Endothelial cell of umbilical vein (primary cell): ENCODE data around the gene LKAAEAR1. TPM values are rescaled to one million over a fixed set of nuclear protein-coding genes. Genes with fewer than 3 reads are reported as not detected.
"Not testable (repeated sequence)": the region's sequence is repeated elsewhere in the genome, so short reads cannot be mapped to it uniquely, and the experiment has no call there.

Source experiments
- BruUV-seq: library from RNA; stranded (reverse); fragments of 400-500 nt; replicated peaks from 2 replicates; lab custom pipeline; 2021; lab: Mats Ljungman, UMichigan
- CTCF ChIA-PET: fragments of 300-600, 350-600 bp; sonication (Branson Sonifier 250); formaldehyde crosslinking; loops from one replicate; lab custom pipeline; 2021; ENCODE audit warnings: antibody characterized with exemption, inconsistent platforms; lab: Charles Lee
- POLR2A ChIA-PET: fragments of 300-600, 350-600 bp; sonication (Branson Sonifier 250); formaldehyde crosslinking; loops from one replicate; lab custom pipeline; 2021; ENCODE audit warnings: antibody characterized with exemption, inconsistent platforms; lab: Charles Lee
- DNase-seq: peaks from one replicate; pipeline ENCODE4 v3.0.0-alpha.2; 2011; ENCODE audit warnings: low read depth, low spot score
- FAIRE-seq: peaks from 2 replicates; lab custom pipeline; 2011; peaks lifted over from hg19 to GRCh38; lab: Jason Lieb, UNC
- H2AFZ ChIP-seq: 2 replicates; pipeline ENCODE4 v1.6.0; 2012; ENCODE audit warnings: low read depth, low read length, control low read depth, inconsistent platforms
- H3K27ac ChIP-seq: 2 replicates; pipeline ENCODE4 v1.5.1; 2011; ENCODE audit warnings: low read depth, mild to moderate bottlenecking, control low read depth, low read length, moderate library complexity; ENCODE audit not compliant: insufficient read depth
- H3K27me3 ChIP-seq, 2 experiments: 2 replicates each; pipeline versions ENCODE4 v1.6.0 to v1.6.1; 2011; ENCODE audit warnings: low read length in 2 of 2, mixed read lengths in 1 of 2; ENCODE audit not compliant: control insufficient read depth in 2 of 2, insufficient read depth in 2 of 2
- H3K36me3 ChIP-seq, 2 experiments: 2 replicates in 1 of 2; 3 replicates in 1 of 2; pipeline ENCODE4 v1.5.1; 2011; ENCODE audit warnings: low read length in 2 of 2, mild to moderate bottlenecking in 1 of 2, moderate library complexity in 1 of 2; ENCODE audit not compliant: control insufficient read depth in 2 of 2, insufficient read depth in 2 of 2; ENCODE audit errors: extremely low read depth in 1 of 2
- H3K4me1 ChIP-seq: 3 replicates; pipeline ENCODE4 v1.5.1; 2011; ENCODE audit warnings: mild to moderate bottlenecking, low read length; ENCODE audit not compliant: control insufficient read depth, insufficient read depth; ENCODE audit errors: extremely low read depth
- H3K4me2 ChIP-seq: 2 replicates; pipeline ENCODE4 v1.6.1; 2011; ENCODE audit warnings: low read length, control low read depth, mixed read lengths; ENCODE audit not compliant: insufficient read depth
- H3K4me3 ChIP-seq, 3 experiments: fragments of 200-600 bp in 1 of 3; sonication (generic), shearing (Covaris generic) in 1 of 3; replicated peaks in 1 of 3; 2 replicates each; pipeline ENCODE4 v1.5.1; 2011 to 2016; ENCODE audit warnings: control low read depth in 3 of 3, low read length in 3 of 3, mild to moderate bottlenecking in 2 of 3, inconsistent platforms in 1 of 3, low read depth in 1 of 3, moderate library complexity in 1 of 3; ENCODE audit not compliant: insufficient read depth in 1 of 3
- H3K79me2 ChIP-seq: 2 replicates; pipeline ENCODE4 v1.6.0; 2012; ENCODE audit warnings: low read length, inconsistent platforms; ENCODE audit not compliant: control insufficient read depth, insufficient read depth
- H3K9ac ChIP-seq: replicated peaks from 2 replicates; pipeline ENCODE3; 2011; ENCODE audit warnings: low read length, control low read depth; ENCODE audit not compliant: insufficient read depth; ENCODE audit errors: extremely low read depth
- H3K9me1 ChIP-seq: replicated peaks from 3 replicates; pipeline ENCODE4 v1.6.0; 2011; ENCODE audit warnings: mild to moderate bottlenecking, low read length; ENCODE audit not compliant: control insufficient read depth, insufficient read depth; ENCODE audit errors: extremely low read depth
- H3K9me3 ChIP-seq: replicated peaks from 2 replicates; pipeline ENCODE4 v1.5.1; 2012; ENCODE audit warnings: low read length, inconsistent platforms; ENCODE audit not compliant: control insufficient read depth, insufficient read depth
- H4K20me1 ChIP-seq: replicated peaks from 2 replicates; pipeline ENCODE3; 2011; ENCODE audit warnings: mild to moderate bottlenecking, low read length; ENCODE audit not compliant: control insufficient read depth, insufficient read depth; ENCODE audit errors: extremely low read depth
- FOS ChIP-seq: IDR thresholded peaks from 2 replicates; pipeline ENCODE4 v1.6.1; 2011; ENCODE audit warnings: mild to moderate bottlenecking, low read length, moderate library complexity, borderline replicate concordance; ENCODE audit not compliant: insufficient read depth
- GATA2 ChIP-seq: IDR thresholded peaks from 2 replicates; pipeline ENCODE4 v1.7.0; 2011; ENCODE audit warnings: low read depth, mild to moderate bottlenecking, moderate library complexity, mixed read lengths, low read length; ENCODE audit not compliant: insufficient read length, insufficient read depth
- JUN ChIP-seq: IDR thresholded peaks from 2 replicates; pipeline ENCODE4 v1.6.1; 2011; ENCODE audit warnings: borderline replicate concordance, low read depth; ENCODE audit not compliant: insufficient read length, insufficient read depth
- MAX ChIP-seq: IDR thresholded peaks from 2 replicates; pipeline ENCODE4 v1.6.1; 2011; ENCODE audit not compliant: insufficient read depth, insufficient read length
- MYC ChIP-seq: IDR thresholded peaks from one replicate; pipeline ENCODE4 v1.6.1; 2011; ENCODE audit warnings: mild to moderate bottlenecking, low read depth, low read length
- POLR2A ChIP-seq: IDR thresholded peaks from 2 replicates; pipeline ENCODE4 v1.6.1; 2012; ENCODE audit warnings: low read depth, mild to moderate bottlenecking, control low read depth, low read length
- POLR2AphosphoS5 ChIP-seq: IDR thresholded peaks from 2 replicates; pipeline ENCODE4 v1.6.1; 2012; ENCODE audit warnings: low read depth, mild to moderate bottlenecking, control low read depth, low read length, moderate library complexity; ENCODE audit not compliant: insufficient read depth
- dilution Hi-C: fragments of 300-500 bp; cut with MboI; formaldehyde crosslinking; loops from one replicate; pipeline ENCODE4 v1.15.0; 2019; ENCODE audit warnings: low sequenced_read_pairs; ENCODE audit not compliant: extremely low pct_ligation_motif_present
- intact Hi-C: fragments of 100-400 bp; cut with micrococcal nuclease; formaldehyde crosslinking; loops from one replicate; pipeline ENCODE4 v1.10.0; 2022
- polyA plus RNA-seq, 4 experiments: library from polyadenylated mRNA; depleted of rRNA in 3 of 4; stranded (reverse) in 3 of 4; unstranded in 1 of 4; fragments of >200 nt; gene quantifications; 2 replicates each; pipeline versions ENCODE4 v1.2.1 to v1.2.3, GENCODE V29; 2011 to 2012; ENCODE audit warnings: missing spikeins in 1 of 4
- total RNA-seq: library from RNA; stranded (reverse); gene quantifications from 2 replicates; pipeline ENCODE4 v1.2.3, GENCODE V29; 2021
- TF ChIP-seq, protein P1 (sequence below), 2 donors: IDR thresholded peaks; 1 replicate in 1 of 2; 2 replicates in 1 of 2; pipeline ENCODE4 v1.5.1; 2011; ENCODE audit warnings: low read length in 2 of 2, mild to moderate bottlenecking in 2 of 2, moderate library complexity in 2 of 2, control low read depth in 1 of 2, inconsistent platforms in 1 of 2, low read depth in 1 of 2; ENCODE audit not compliant: insufficient read depth in 1 of 2; ENCODE audit errors: extremely low read depth in 1 of 2

Gene LKAAEAR1
- total and polyA plus RNA-seq, 2 donors (not counting 3 experiments of a cell fraction or from before 2014, with no cell fraction given) = 0.29 TPM; not detected in 1

- H3K9ac ChIP-seq, FAIRE-seq, H2AFZ ChIP-seq, H4K20me1 ChIP-seq, H3K27ac ChIP-seq, DNase-seq, H3K4me1 ChIP-seq, H3K36me3 ChIP-seq, H3K9me3 ChIP-seq, H3K4me2 ChIP-seq, H3K79me2 ChIP-seq, POLR2A ChIA-PET, H3K9me1 ChIP-seq, H3K4me3 ChIP-seq, BruUV-seq, dilution Hi-C loops: not testable (repeated sequence)
- intact Hi-C loops = loop anchor here (10.0 kb wide), 1 partner anchor 58 kb away; the partner anchor contains the start of gene TCEA2
- H3K27me3 ChIP-seq = peaks cover 10% of the 10 kb centered on the region in 2 experiments
- CTCF ChIA-PET = interaction anchor here (2.9 to 8.0 kb wide), 2 partner anchors 39 to 585 kb away, joined by 13 to 66 read pairs; partner anchors contain the start of gene LKAAEAR1
Observed at GRCh38 chr20:64122927-64123326, 38.7 kb upstream of the LKAAEAR1 start.

DNA sequence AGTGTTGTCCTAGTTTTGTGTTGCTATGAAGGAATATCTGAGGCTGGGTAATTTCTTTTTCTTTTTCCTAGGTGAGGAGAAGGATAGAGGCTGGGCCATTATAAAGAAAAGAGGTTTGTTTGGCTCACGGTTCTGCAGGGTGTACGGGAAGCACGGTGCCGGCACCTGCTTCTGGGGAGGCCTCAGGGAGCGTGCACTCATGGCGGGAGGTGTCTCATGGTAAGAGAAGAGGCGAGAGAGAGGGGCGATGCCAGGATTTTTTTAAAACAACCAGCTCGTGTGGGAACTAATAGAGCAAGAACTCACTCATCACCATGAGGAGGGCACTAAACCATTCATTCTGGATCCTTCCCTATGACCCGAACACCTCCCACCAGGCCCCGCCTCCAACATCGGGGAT lies 37.4 kb upstream of the LKAAEAR1 start:
- H3K4me2 ChIP-seq = no peak overlapping the region
- no peaks in the 10 kb centered on the region for H3K9me3 ChIP-seq
- no peaks in the 10 kb centered on the region for H3K9me1 ChIP-seq
- no peaks in the 10 kb centered on the region for H3K36me3 ChIP-seq
- no peak overlapping the region for H3K9ac ChIP-seq
- ChIA-PET POLR2A (no interaction called here), CTCF (interaction anchor here (0.9 to 8.0 kb wide), 14 partner anchors 10 to 812 kb away, joined by 3 to 66 read pairs (median 4); partner anchors contain the start of genes LKAAEAR1, OPRL1, PRPF6 and RGS19)
- dilution Hi-C loops = no loop called here
- H3K4me1 ChIP-seq = no peaks in the 10 kb centered on the region
- H2AFZ ChIP-seq = no peak overlapping the region
- FAIRE-seq (no peak), DNase-seq (no peak)
- intact Hi-C loops = loop anchor here (10.0 kb wide), 1 partner anchor 57 kb away; the partner anchor contains the start of gene TCEA2
- peaks cover 9 to 10% of the 10 kb centered on the region in 2 experiments for H3K27me3 ChIP-seq
- no peak overlapping the region for H3K27ac ChIP-seq
- TF ChIP-seq POLR2AphosphoS5 (no peak), FOS (no peak), JUN (no peak), POLR2A (no peak), GATA2 (no peak), MYC (no peak), MAX (no peak)
- TF ChIP-seq, protein P1, sequence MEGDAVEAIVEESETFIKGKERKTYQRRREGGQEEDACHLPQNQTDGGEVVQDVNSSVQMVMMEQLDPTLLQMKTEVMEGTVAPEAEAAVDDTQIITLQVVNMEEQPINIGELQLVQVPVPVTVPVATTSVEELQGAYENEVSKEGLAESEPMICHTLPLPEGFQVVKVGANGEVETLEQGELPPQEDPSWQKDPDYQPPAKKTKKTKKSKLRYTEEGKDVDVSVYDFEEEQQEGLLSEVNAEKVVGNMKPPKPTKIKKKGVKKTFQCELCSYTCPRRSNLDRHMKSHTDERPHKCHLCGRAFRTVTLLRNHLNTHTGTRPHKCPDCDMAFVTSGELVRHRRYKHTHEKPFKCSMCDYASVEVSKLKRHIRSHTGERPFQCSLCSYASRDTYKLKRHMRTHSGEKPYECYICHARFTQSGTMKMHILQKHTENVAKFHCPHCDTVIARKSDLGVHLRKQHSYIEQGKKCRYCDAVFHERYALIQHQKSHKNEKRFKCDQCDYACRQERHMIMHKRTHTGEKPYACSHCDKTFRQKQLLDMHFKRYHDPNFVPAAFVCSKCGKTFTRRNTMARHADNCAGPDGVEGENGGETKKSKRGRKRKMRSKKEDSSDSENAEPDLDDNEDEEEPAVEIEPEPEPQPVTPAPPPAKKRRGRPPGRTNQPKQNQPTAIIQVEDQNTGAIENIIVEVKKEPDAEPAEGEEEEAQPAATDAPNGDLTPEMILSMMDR (IDR thresholded peaks at IDR 0.05; ENCODE audit: extremely low read depth in 1 of 2, insufficient read depth in 1 of 2, low read depth in 1 of 2, low read length in 2 of 2) = no peak
- no peaks in the 10 kb centered on the region for H3K79me2 ChIP-seq
- no peaks in the 10 kb centered on the region for H4K20me1 ChIP-seq
- no TSS peak for BruUV-seq
- no peak overlapping the region for H3K4me3 ChIP-seq
